IMR-90 (cell line): ENCODE results near the gene ARF6. TPM values are rescaled to one million over a fixed set of nuclear protein-coding genes. Genes with fewer than 3 reads are reported as not detected.

Experiments used
- ATAC-seq: fragments of 200-7000 bp; cut with Tn5 transposase; 2 replicates; pipeline ENCODE4 v1.9.1; 2020; ENCODE audit warnings: low read depth, mild to moderate bottlenecking, moderate library complexity
- BruUV-seq: library from RNA; stranded (reverse); fragments of 400-500 nt; replicated peaks from 2 replicates; lab custom pipeline; 2021; lab: Mats Ljungman, UMichigan
- CTCF ChIA-PET: fragments of 300-600 bp; formaldehyde crosslinking; extraction: SDS; loops from one replicate; lab custom pipeline; 2021; ENCODE audit warnings: antibody characterized with exemption; lab: Yijun Ruan, JAX
- POLR2A ChIA-PET: fragments of 300-600 bp; sonication (Branson Sonifier 250); formaldehyde crosslinking; loops from one replicate; lab custom pipeline; 2022; ENCODE audit warnings: antibody characterized with exemption; ENCODE audit not compliant: unreplicated experiment; lab: Charles Lee
- DNase-seq: peaks from one replicate; pipeline ENCODE4 v3.0.0; 2013
- H2AFZ ChIP-seq: replicated peaks from 2 replicates; pipeline ENCODE3; 2013; ENCODE audit warnings: low read length, mild to moderate bottlenecking; ENCODE audit not compliant: poor library complexity
- H2AK5ac ChIP-seq: 2 replicates; pipeline ENCODE4 v1.6.1; 2013; ENCODE audit warnings: low read depth, low read length, inconsistent platforms
- H2AK9ac ChIP-seq: replicated peaks from 2 replicates; pipeline ENCODE3; 2013; ENCODE audit warnings: mild to moderate bottlenecking, low read depth, low read length, moderate library complexity; ENCODE audit not compliant: poor library complexity
- H2BK120ac ChIP-seq: 2 replicates; pipeline ENCODE4 v1.6.1; 2013; ENCODE audit warnings: low read depth, low read length, inconsistent platforms
- H2BK15ac ChIP-seq: 3 replicates; pipeline ENCODE4 v1.6.1; 2013; ENCODE audit warnings: low read depth, low read length, inconsistent platforms
- H2BK20ac ChIP-seq: 2 replicates; pipeline ENCODE4 v1.6.1; 2013; ENCODE audit warnings: low read depth, mild to moderate bottlenecking, inconsistent platforms, low read length, moderate library complexity
- H2BK5ac ChIP-seq: 2 replicates; pipeline ENCODE4 v1.6.1; 2013; ENCODE audit warnings: mild to moderate bottlenecking, low read depth, low read length, inconsistent platforms; ENCODE audit not compliant: poor library complexity, severe bottlenecking
- H3K14ac ChIP-seq: replicated peaks from 2 replicates; pipeline ENCODE4 v1.6.1; 2013; ENCODE audit warnings: low read depth, low read length, inconsistent platforms
- H3K18ac ChIP-seq: 2 replicates; pipeline ENCODE4 v1.6.1; 2013; ENCODE audit warnings: low read depth, low read length, control low read depth
- H3K23ac ChIP-seq: 2 replicates; pipeline ENCODE4 v1.6.1; 2013; ENCODE audit warnings: low read depth, low read length, inconsistent platforms
- H3K27ac ChIP-seq: 2 replicates; pipeline ENCODE4 v1.5.1; 2013; ENCODE audit warnings: mild to moderate bottlenecking, control low read depth, low read length; ENCODE audit not compliant: insufficient read depth
- H3K27me3 ChIP-seq: 2 replicates; pipeline ENCODE4 v1.6.1; 2013; ENCODE audit warnings: low read length; ENCODE audit not compliant: control insufficient read depth, insufficient read depth
- H3K36me3 ChIP-seq: 2 replicates; pipeline ENCODE4 v1.6.1; 2013; ENCODE audit warnings: low read length, mixed read lengths; ENCODE audit not compliant: control insufficient read depth, insufficient read depth
- H3K4ac ChIP-seq: 2 replicates; pipeline ENCODE4 v1.6.1; 2013; ENCODE audit warnings: low read depth, low read length, inconsistent platforms
- H3K4me1 ChIP-seq: 2 replicates; pipeline ENCODE4 v1.6.1; 2013; ENCODE audit warnings: low read length, mixed read lengths; ENCODE audit not compliant: control insufficient read depth, insufficient read depth
- H3K4me2 ChIP-seq: 2 replicates; pipeline ENCODE4 v1.6.1; 2013; ENCODE audit warnings: low read depth, mild to moderate bottlenecking, control low read depth, low read length, moderate library complexity
- H3K4me3 ChIP-seq: 2 replicates; pipeline ENCODE4 v1.5.1; 2013; ENCODE audit warnings: low read depth, mild to moderate bottlenecking, control low read depth, low read length, moderate library complexity; ENCODE audit not compliant: insufficient read depth
- H3K56ac ChIP-seq: 2 replicates; pipeline ENCODE4 v1.6.1; 2013; ENCODE audit warnings: low read length, inconsistent platforms; ENCODE audit not compliant: insufficient read depth; ENCODE audit errors: extremely low read depth
- H3K79me1 ChIP-seq, 2 experiments: 2 replicates each; pipeline ENCODE4 v1.6.1; 2013; ENCODE audit warnings: low read length in 2 of 2, inconsistent platforms in 1 of 2, low read depth in 1 of 2
- H3K9ac ChIP-seq: 2 replicates; pipeline ENCODE4 v1.6.1; 2013; ENCODE audit warnings: low read depth, low read length, control low read depth
- H3K9me1 ChIP-seq: 2 replicates; pipeline ENCODE4 v1.6.1; 2013; ENCODE audit warnings: low read length, inconsistent platforms; ENCODE audit not compliant: insufficient read depth
- H3K9me3 ChIP-seq: 2 replicates; pipeline ENCODE4 v1.6.1; 2013; ENCODE audit warnings: low read length; ENCODE audit not compliant: control insufficient read depth, insufficient read depth
- H4K20me1 ChIP-seq: 2 replicates; pipeline ENCODE4 v1.6.1; 2013; ENCODE audit warnings: low read length, inconsistent platforms; ENCODE audit not compliant: insufficient read depth
- H4K5ac ChIP-seq: 2 replicates; pipeline ENCODE4 v1.6.1; 2013; ENCODE audit warnings: mild to moderate bottlenecking, low read depth, low read length, control low read depth
- H4K8ac ChIP-seq, 2 experiments: 2 replicates each; pipeline ENCODE4 v1.6.1; 2013; ENCODE audit warnings: low read depth in 2 of 2, low read length in 2 of 2, control low read depth in 1 of 2, inconsistent platforms in 1 of 2
- H4K91ac ChIP-seq: 2 replicates; pipeline ENCODE4 v1.6.1; 2013; ENCODE audit warnings: low read depth, low read length, inconsistent platforms; ENCODE audit not compliant: insufficient read depth
- BHLHE40 ChIP-seq: fragments of 150-350 bp; IDR thresholded peaks from 2 replicates; pipeline ENCODE4 v1.6.1; 2016; ENCODE audit warnings: mild to moderate bottlenecking, low read depth, low read length
- CEBPB ChIP-seq: IDR thresholded peaks from 2 replicates; pipeline ENCODE4 v1.6.1; 2012; ENCODE audit warnings: low read depth, low read length, improper control_type of control experiment
- CHD1 ChIP-seq: IDR thresholded peaks from 2 replicates; pipeline ENCODE4 v1.6.1; 2012; ENCODE audit warnings: low read depth, low read length, improper control_type of control experiment
- ELK1 ChIP-seq: fragments of 150-350 bp; IDR thresholded peaks from 2 replicates; pipeline ENCODE4 v1.6.1; 2016; ENCODE audit warnings: low read depth, mild to moderate bottlenecking, low read length, moderate library complexity, borderline replicate concordance
- FOS ChIP-seq: fragments of 150-350 bp; IDR thresholded peaks from 2 replicates; pipeline ENCODE4 v1.6.1; 2016; ENCODE audit warnings: low read depth, low read length
- MAFK ChIP-seq: IDR thresholded peaks from 2 replicates; pipeline ENCODE4 v1.6.1; 2012; ENCODE audit warnings: low read depth, low read length, improper control_type of control experiment
- MXI1 ChIP-seq: IDR thresholded peaks from 2 replicates; pipeline ENCODE4 v1.6.1; 2012; ENCODE audit warnings: low read depth, mild to moderate bottlenecking, low read length, moderate library complexity, borderline replicate concordance
- NFE2L2 ChIP-seq: fragments of 150-350 bp; IDR thresholded peaks from 2 replicates; pipeline ENCODE4 v1.6.1; 2016; ENCODE audit warnings: low read depth, mild to moderate bottlenecking, low read length
- POLR2A ChIP-seq: IDR thresholded peaks from 2 replicates; pipeline ENCODE4 v1.6.1; 2012; ENCODE audit warnings: mild to moderate bottlenecking, low read depth, low read length
- RAD21 ChIP-seq: IDR thresholded peaks from 2 replicates; pipeline ENCODE4 v1.6.1; 2012; ENCODE audit warnings: low read length, improper control_type of control experiment
- RFX5 ChIP-seq: IDR thresholded peaks from 2 replicates; pipeline ENCODE4 v1.8.0; 2012; ENCODE audit warnings: low read depth, mild to moderate bottlenecking, low read length, moderate library complexity
- SMC3 ChIP-seq: fragments of 150-350 bp; IDR thresholded peaks from 2 replicates; pipeline ENCODE4 v1.6.1; 2016; ENCODE audit warnings: low read depth, mild to moderate bottlenecking, antibody characterized with exemption, low read length, moderate library complexity
- WGBS, 2 experiments: methylation state at CpG; one replicate each; pipeline versions ENCODE4 v1.1.5 to v1.1.7; 2013; ENCODE audit warnings: missing lambda C conversion rate in 2 of 2; ENCODE audit not compliant: insufficient read length in 1 of 2; ENCODE audit errors: extremely low coverage in 2 of 2; 5-methylcytosine and 5-hydroxymethylcytosine counted together
- dilution Hi-C: fragments of 300-500 bp; cut with HindIII; formaldehyde crosslinking; loops from one replicate; pipeline ENCODE4 v1.14.3; 2018; ENCODE audit warnings: low sequenced_read_pairs; ENCODE audit not compliant: unreplicated experiment
- in situ Hi-C: fragments of 300-500 bp; cut with MboI; formaldehyde crosslinking; loops from 3 replicates; pipeline ENCODE4 v1.14.3; 2019; ENCODE audit warnings: low sequenced_read_pairs, inconsistent platforms, mixed read lengths
- intact Hi-C: fragments of 100-400 bp; cut with micrococcal nuclease; formaldehyde crosslinking; loops from 2 replicates; pipeline ENCODE4 v1.10.0; 2022
- polyA plus RNA-seq, 3 experiments: library from polyadenylated mRNA; depleted of rRNA; stranded (reverse); fragments of >200 nt; gene quantifications; 2 replicates each; pipeline ENCODE4 v1.2.3, GENCODE V29; 2012; ENCODE audit warnings: low replicate concordance in 1 of 3
- total RNA-seq: library from RNA; depleted of rRNA; stranded (reverse); fragments of >200 nt; gene quantifications from 2 replicates; pipeline ENCODE4 v1.2.3, GENCODE V29; 2012

ARF6 gene
- total and polyA plus RNA-seq, 2 of the 4 experiments (the other 2 are of a cell fraction) = 32.1 to 40.1 TPM

- no peak overlapping the region for H4K91ac ChIP-seq
- peaks cover 7% of the 10 kb centered on the region for H3K36me3 ChIP-seq
- no peak overlapping the region for H2AK9ac ChIP-seq
- dilution Hi-C loops = loop anchor here (25.0 kb wide), 1 partner anchor 135 kb away; no protein-coding TSS in a partner anchor
- peak overlapping the region; percentile 64; the same call in 1 of the 2 replicates for H3K23ac ChIP-seq
- intact Hi-C loops = loop anchor here (5.0 kb wide), 1 partner anchor 220 kb away; no protein-coding TSS in a partner anchor
- no peak overlapping the region for H2BK20ac ChIP-seq
- CTCF ChIA-PET = interaction anchor here (0.6 to 3.2 kb wide), 7 partner anchors 10 to 253 kb away, joined by 3 to 41 read pairs (median 4); no protein-coding TSS in a partner anchor
- no peaks in the 10 kb centered on the region for H3K27me3 ChIP-seq
- in situ Hi-C loops = no loop called here
- WGBS, 2 experiments = no CpG with 5 or more reads among the region's 7 CpGs
- H2AFZ ChIP-seq = no peak overlapping the region
- no peaks in the 10 kb centered on the region for H3K4me1 ChIP-seq
- no peak overlapping the region for H3K4ac ChIP-seq
- H2BK15ac ChIP-seq = no peak overlapping the region
- peak overlapping the region; percentile 89 for H3K4me3 ChIP-seq
- no peak overlapping the region for H3K27ac ChIP-seq
- H3K4me2 ChIP-seq = peak overlapping the region; percentile 94
- no peak overlapping the region for H4K5ac ChIP-seq
- peak overlapping the region; percentile 80 to 99; a peak in 3 of 4 replicates for H4K8ac ChIP-seq
- no peak overlapping the region for H2BK120ac ChIP-seq
- no peaks in the 10 kb centered on the region for H3K9me3 ChIP-seq
- H3K56ac ChIP-seq = peak overlapping the region; percentile 94; the same call in 1 of the 2 replicates
- peak overlapping the region; percentile 99 for H3K9ac ChIP-seq
- H3K14ac ChIP-seq = 0 out of 2 replicates have a peak overlapping the region, but pooled peaks have one; percentile 22
- TF ChIP-seq BHLHE40 (no peak), CHD1 (no peak), FOS (no peak), RFX5 (no peak), CEBPB (no peak), MAFK (no peak), RAD21 (no peak), NFE2L2 (no peak), ELK1 (no peak), POLR2A (no peak), SMC3 (no peak), MXI1 (no peak)
- H3K18ac ChIP-seq = no peak overlapping the region
- no peaks in the 10 kb centered on the region for H3K9me1 ChIP-seq
- no peaks in the 10 kb centered on the region; the same call in 1 of the 2 replicates for H4K20me1 ChIP-seq
- H2BK5ac ChIP-seq = no peak overlapping the region
- H2AK5ac ChIP-seq = no peak overlapping the region; the same call in 1 of the 2 replicates
- BruUV-seq = no TSS peak
- ATAC-seq (no peak), DNase-seq (no peak)
- POLR2A ChIA-PET = interaction anchor here (0.6 kb wide), 1 partner anchor 309 kb away, joined by 6 read pairs; no protein-coding TSS in a partner anchor
- H3K79me1 ChIP-seq = peaks cover 7 to 22% of the 10 kb centered on the region in 2 experiments
These were observed 41.1 kb upstream of the ARF6 start for GRCh38 chr14:49851813-49852212.
